CD8-positive, alpha-beta memory T cell (primary cell): ENCODE measurements around the gene MRPL37. TPM values are rescaled to one million over a fixed set of nuclear protein-coding genes. Genes with fewer than 3 reads are reported as not detected.

Source experiments
- CTCF ChIA-PET: fragments of 350-600 bp; sonication (Branson Sonifier 250); formaldehyde crosslinking; loops from one replicate; lab custom pipeline; 2021; ENCODE audit warnings: antibody characterized with exemption; lab: Charles Lee
- POLR2A ChIA-PET: fragments of 350-600 bp; sonication (Branson Sonifier 250); formaldehyde crosslinking; loops from one replicate; lab custom pipeline; 2021; ENCODE audit warnings: antibody characterized with exemption; lab: Charles Lee
- DNase-seq, 5 donors: peaks; one replicate each; pipeline versions ENCODE4 v3.0.0 to v3.0.0-alpha.2; 2020 to 2022; ENCODE audit warnings: mixed read lengths in 1 of 5
- H3K27ac ChIP-seq: one replicate; pipeline ENCODE4 v1.7.0; 2013; ENCODE audit warnings: low read depth, mild to moderate bottlenecking, low read length, moderate library complexity
- H3K27me3 ChIP-seq: 2 replicates; pipeline ENCODE4 v1.7.0; 2013; ENCODE audit warnings: low read length, mild to moderate bottlenecking; ENCODE audit not compliant: insufficient read depth, poor library complexity, severe bottlenecking
- H3K36me3 ChIP-seq: 2 replicates; pipeline ENCODE4 v1.7.0; 2013; ENCODE audit warnings: mild to moderate bottlenecking, low read length, moderate library complexity; ENCODE audit not compliant: insufficient read depth
- H3K4me1 ChIP-seq: 2 replicates; pipeline ENCODE4 v1.7.0; 2013; ENCODE audit warnings: mild to moderate bottlenecking, low read length, moderate library complexity; ENCODE audit not compliant: insufficient read depth
- H3K4me3 ChIP-seq: 2 replicates; pipeline ENCODE4 v1.7.0; 2013; ENCODE audit warnings: mild to moderate bottlenecking, low read length
- H3K9me3 ChIP-seq: 2 replicates; pipeline ENCODE4 v1.7.0; 2013; ENCODE audit warnings: mild to moderate bottlenecking, low read length
- H3K27ac Mint-ChIP-seq, 8 donors: one replicate each; pipeline ENCODE4 v1.8.0; 2020 to 2021; ENCODE audit warnings: mixed read lengths in 8 of 8, mild to moderate bottlenecking in 6 of 8, inconsistent platforms in 3 of 8, moderate library complexity in 3 of 8
- H3K27me3 Mint-ChIP-seq, 2 donors: one replicate each; pipeline ENCODE4 v1.8.0; 2020 to 2021; ENCODE audit warnings: mixed read lengths in 2 of 2, mild to moderate bottlenecking in 1 of 2, moderate library complexity in 1 of 2
- H3K36me3 Mint-ChIP-seq, 3 donors: one replicate each; pipeline ENCODE4 v1.8.0; 2020 to 2021; ENCODE audit warnings: mixed read lengths in 3 of 3, inconsistent platforms in 1 of 3, mild to moderate bottlenecking in 1 of 3
- H3K4me1 Mint-ChIP-seq, 3 donors: one replicate each; pipeline ENCODE4 v1.8.0; 2020 to 2021; ENCODE audit warnings: mixed read lengths in 3 of 3, inconsistent platforms in 1 of 3, mild to moderate bottlenecking in 1 of 3
- H3K4me3 Mint-ChIP-seq, 7 donors: one replicate each; pipeline ENCODE4 v1.8.0; 2020 to 2021; ENCODE audit warnings: mixed read lengths in 7 of 7, mild to moderate bottlenecking in 6 of 7, moderate library complexity in 4 of 7, inconsistent platforms in 2 of 7
- H3K9me3 Mint-ChIP-seq, 5 donors: one replicate each; pipeline ENCODE4 v1.8.0; 2020 to 2022; ENCODE audit warnings: mixed read lengths in 5 of 5, mild to moderate bottlenecking in 3 of 5, moderate library complexity in 2 of 5, inconsistent platforms in 1 of 5
- polyA plus RNA-seq: library from polyadenylated mRNA; unstranded; fragments of 300-500 nt; fragmentation: Illumina TruSeq; gene quantifications from one replicate; pipeline ENCODE4 v1.2.3, GENCODE V29; 2021
- total RNA-seq, 2 experiments: library from RNA; stranded (reverse); gene quantifications; one replicate each; pipeline ENCODE4 v1.2.3, GENCODE V29; 2021

The MRPL37 gene
- total and polyA plus RNA-seq, 3 experiments from 2014 or later = 58.8 to 229 (median 226) TPM

GRCh38 chr1:54212872-54213271, 12.9 kb downstream of the MRPL37 start:
- H3K9me3 Mint-ChIP-seq = no peaks in the 10 kb centered on the region
- no peak overlapping the region for H3K4me3 Mint-ChIP-seq
- H3K9me3 ChIP-seq = no peaks in the 10 kb centered on the region
- H3K4me1 ChIP-seq = no peaks in the 10 kb centered on the region
- no peaks in the 10 kb centered on the region for H3K27me3 ChIP-seq
- no peak for DNase-seq
- peak overlapping the region in 1 of 8 donors; percentile 35 for H3K27ac Mint-ChIP-seq
- H3K36me3 Mint-ChIP-seq = peaks cover 16 to 93% (median 30%) of the 10 kb centered on the region in 3 donors
- H3K36me3 ChIP-seq = peaks cover 80% of the 10 kb centered on the region
- CTCF ChIA-PET = no interaction called here
- H3K27me3 Mint-ChIP-seq = no peaks in the 10 kb centered on the region
- H3K27ac ChIP-seq = peak overlapping the region; percentile 21
- no peak overlapping the region for H3K4me3 ChIP-seq
- POLR2A ChIA-PET = interaction anchor here (0.5 kb wide), 1 partner anchor 277 kb away, joined by 3 read pairs; no protein-coding TSS in a partner anchor
- H3K4me1 Mint-ChIP-seq = peaks cover 2 to 5% (median 3%) of the 10 kb centered on the region in 3 donors

- no peak overlapping the region for H3K4me3 ChIP-seq
- no peaks in the 10 kb centered on the region for H3K9me3 ChIP-seq
- DNase-seq = no peak
- H3K27ac ChIP-seq = no peak overlapping the region
- ChIA-PET CTCF (no interaction called here), POLR2A (no interaction called here)
- Mint-ChIP-seq H3K27ac (no peak overlapping the region), H3K9me3 (no peaks in the 10 kb centered on the region), H3K4me1 (peaks cover 0 to 2% (median 0%) of the 10 kb centered on the region in 3 donors), H3K4me3 (no peak overlapping the region), H3K27me3 (no peaks in the 10 kb centered on the region), H3K36me3 (peaks cover 11 to 99% (median 22%) of the 10 kb centered on the region in 3 donors)
- H3K27me3 ChIP-seq = no peaks in the 10 kb centered on the region
- no peaks in the 10 kb centered on the region for H3K4me1 ChIP-seq
- peaks cover 80% of the 10 kb centered on the region for H3K36me3 ChIP-seq
Measured at GRCh38 chr1:54215523-54215922, 15.6 kb downstream of the MRPL37 start.

- Histone ChIP-seq H3K9me3 (no peaks in the 10 kb centered on the region), H3K27me3 (no peaks in the 10 kb centered on the region), H3K27ac (no peak overlapping the region), H3K4me3 (no peak overlapping the region), H3K4me1 (no peaks in the 10 kb centered on the region), H3K36me3 (peaks cover 50% of the 10 kb centered on the region)
- Mint-ChIP-seq H3K36me3 (peaks cover 5 to 76% (median 12%) of the 10 kb centered on the region in 3 donors), H3K27me3 (no peaks in the 10 kb centered on the region), H3K9me3 (no peaks in the 10 kb centered on the region), H3K27ac (peak overlapping the region in 4 of 8 donors; percentile 17 to 79 (median 53)), H3K4me3 (no peak overlapping the region), H3K4me1 (peaks cover 0 to 6% (median 0%) of the 10 kb centered on the region in 3 donors)
- ChIA-PET CTCF (no interaction called here), POLR2A (no interaction called here)
- DNase-seq = no peak
Measured at GRCh38 chr1:54218883-54219687, 19.1 kb downstream of the MRPL37 start.

DNA sequence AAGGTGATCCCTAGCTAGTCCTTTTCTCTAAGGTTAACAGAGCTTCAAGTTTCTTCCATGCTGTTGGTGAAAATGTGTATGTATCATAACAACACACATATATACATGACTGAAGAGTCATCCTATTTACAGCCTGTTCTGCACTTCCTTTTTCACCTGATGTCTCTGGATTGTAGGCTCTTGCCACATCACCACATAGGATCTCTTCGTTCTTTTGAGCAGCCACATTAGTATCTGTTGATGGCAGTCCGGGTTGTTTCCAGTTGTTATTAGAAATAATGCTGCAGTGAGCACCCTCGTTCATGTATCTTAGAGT, 19.7 kb downstream of the MRPL37 start:
- Mint-ChIP-seq H3K27ac (peak overlapping the region in 3 of 8 donors; percentile 9 to 61 (median 42)), H3K4me3 (no peak overlapping the region), H3K4me1 (peaks cover 0 to 8% (median 0%) of the 10 kb centered on the region in 3 donors), H3K9me3 (no peaks in the 10 kb centered on the region), H3K36me3 (peaks cover 5 to 75% (median 12%) of the 10 kb centered on the region in 3 donors), H3K27me3 (no peaks in the 10 kb centered on the region)
- Histone ChIP-seq H3K9me3 (no peaks in the 10 kb centered on the region), H3K27me3 (no peaks in the 10 kb centered on the region), H3K27ac (no peak overlapping the region), H3K36me3 (peaks cover 47% of the 10 kb centered on the region), H3K4me1 (no peaks in the 10 kb centered on the region), H3K4me3 (no peak overlapping the region)
- no peak for DNase-seq
- POLR2A ChIA-PET = no interaction called here
- CTCF ChIA-PET = no interaction called here

DNA sequence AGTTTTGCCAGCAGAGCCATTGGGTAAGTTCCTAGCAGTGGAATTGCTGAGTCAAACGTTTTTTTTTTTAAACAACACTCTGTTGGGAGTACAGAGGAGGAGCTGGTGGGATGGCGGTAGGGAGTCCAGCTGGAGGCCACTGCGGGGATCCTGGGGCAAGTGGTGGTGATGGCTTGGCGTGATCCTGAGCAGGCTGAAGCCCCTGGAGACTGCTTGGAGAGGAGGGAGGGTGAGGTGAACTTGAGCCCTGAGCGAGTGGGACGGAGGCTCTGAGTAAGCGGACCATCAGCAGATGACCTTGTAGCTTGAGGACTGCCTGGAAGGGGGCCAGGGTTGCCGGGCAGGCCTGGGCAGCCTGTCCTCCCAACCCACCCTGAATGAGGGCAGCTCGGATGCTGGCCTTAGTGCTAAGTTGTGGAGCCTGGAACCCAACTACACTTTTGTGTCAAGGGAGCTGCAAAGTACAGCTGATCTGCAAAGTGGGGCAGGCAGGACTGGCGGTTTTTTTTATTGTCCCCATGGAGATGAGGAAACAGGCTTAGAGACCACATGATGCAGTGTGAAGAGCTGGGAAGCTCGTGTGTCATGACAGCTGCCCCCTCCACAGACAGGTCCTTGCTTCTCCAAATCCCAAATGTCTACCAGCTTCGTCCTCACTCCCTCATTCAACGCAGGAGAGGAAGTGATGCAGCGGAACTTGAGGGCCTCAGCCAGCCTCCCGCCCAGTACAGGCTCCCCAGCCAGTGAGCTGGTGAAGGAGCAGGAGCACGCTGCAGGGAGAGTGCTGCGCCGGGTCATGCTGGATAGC, 20.2 kb downstream of the MRPL37 start:
- peaks cover 0 to 8% (median 0%) of the 10 kb centered on the region in 3 donors for H3K4me1 Mint-ChIP-seq
- H3K36me3 Mint-ChIP-seq = peaks cover 5 to 76% (median 10%) of the 10 kb centered on the region in 3 donors
- H3K9me3 Mint-ChIP-seq = no peaks in the 10 kb centered on the region
- Histone ChIP-seq H3K4me1 (no peaks in the 10 kb centered on the region), H3K9me3 (no peaks in the 10 kb centered on the region), H3K27me3 (no peaks in the 10 kb centered on the region), H3K27ac (no peak overlapping the region), H3K36me3 (peaks cover 42% of the 10 kb centered on the region), H3K4me3 (no peak overlapping the region)
- no peak overlapping the region for H3K4me3 Mint-ChIP-seq
- POLR2A ChIA-PET = no interaction called here
- H3K27me3 Mint-ChIP-seq = no peaks in the 10 kb centered on the region
- no peak for DNase-seq
- CTCF ChIA-PET = interaction anchor here (0.5 kb wide), 1 partner anchor 369 kb away, joined by 3 read pairs; no protein-coding TSS in a partner anchor
- H3K27ac Mint-ChIP-seq = peak overlapping the region in 3 of 8 donors; percentile 22 to 61 (median 40)

- Histone ChIP-seq H3K9me3 (no peaks in the 10 kb centered on the region), H3K4me3 (no peak overlapping the region), H3K4me1 (no peaks in the 10 kb centered on the region), H3K36me3 (peaks cover 31% of the 10 kb centered on the region), H3K27me3 (no peaks in the 10 kb centered on the region), H3K27ac (no peak overlapping the region)
- no peak for DNase-seq
- H3K27ac Mint-ChIP-seq = peak overlapping the region in 5 of 8 donors; percentile 8 to 86 (median 56)
- CTCF ChIA-PET = no interaction called here
- POLR2A ChIA-PET = interaction anchor here (0.9 to 1.2 kb wide), 2 partner anchors 43 to 277 kb away, joined by 3 read pairs; no protein-coding TSS in a partner anchor
- no peak overlapping the region for H3K4me3 Mint-ChIP-seq
- peaks cover 0 to 8% (median 0%) of the 10 kb centered on the region in 3 donors for H3K4me1 Mint-ChIP-seq
- H3K27me3 Mint-ChIP-seq = no peaks in the 10 kb centered on the region
- H3K9me3 Mint-ChIP-seq = no peaks in the 10 kb centered on the region
- H3K36me3 Mint-ChIP-seq = peaks cover 5 to 73% (median 10%) of the 10 kb centered on the region in 3 donors
Measured at GRCh38 chr1:54221113-54221834, 21.3 kb downstream of the MRPL37 start.

DNA sequence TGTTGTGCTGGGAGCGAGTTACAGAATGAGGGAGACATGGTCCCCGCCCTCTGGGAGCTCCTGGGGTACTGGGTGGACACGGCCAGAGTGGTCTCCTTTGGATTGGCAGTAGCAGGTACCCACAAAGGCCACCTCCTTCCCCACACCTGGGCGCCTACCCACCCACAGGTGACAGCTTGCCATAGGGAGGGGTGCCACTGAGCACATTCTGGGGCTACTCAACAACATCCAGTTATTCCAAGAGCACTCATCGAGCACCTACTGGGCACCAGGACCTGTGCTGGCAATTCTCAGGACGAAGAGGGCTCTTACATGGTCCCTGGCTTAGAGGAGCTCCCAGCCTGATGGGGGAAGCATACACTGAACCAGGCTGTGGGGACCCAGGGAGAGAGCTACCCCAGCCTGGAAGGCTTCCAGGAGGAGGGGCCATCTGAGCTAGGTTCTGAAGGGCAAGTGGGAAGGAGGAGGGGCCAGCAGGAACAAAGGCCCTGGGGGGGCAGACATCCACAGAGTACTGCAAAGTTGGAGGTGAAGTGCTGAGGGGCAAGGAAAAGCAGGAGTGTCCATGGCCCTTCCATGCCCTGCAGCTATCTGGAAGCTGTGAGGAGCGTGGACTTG, 22.0 kb downstream of the MRPL37 start:
- Mint-ChIP-seq H3K27me3 (no peaks in the 10 kb centered on the region), H3K4me1 (peaks cover 0 to 8% (median 0%) of the 10 kb centered on the region in 3 donors), H3K27ac (peak overlapping the region in 4 of 8 donors; percentile 14 to 50 (median 48)), H3K4me3 (no peak overlapping the region), H3K36me3 (peaks cover 5 to 69% (median 5%) of the 10 kb centered on the region in 3 donors), H3K9me3 (no peaks in the 10 kb centered on the region)
- Histone ChIP-seq H3K27me3 (no peaks in the 10 kb centered on the region), H3K36me3 (peaks cover 24% of the 10 kb centered on the region), H3K9me3 (no peaks in the 10 kb centered on the region), H3K27ac (no peak overlapping the region), H3K4me1 (no peaks in the 10 kb centered on the region), H3K4me3 (no peak overlapping the region)
- ChIA-PET CTCF (no interaction called here), POLR2A (interaction anchor here (0.9 to 1.2 kb wide), 2 partner anchors 42 to 276 kb away, joined by 3 read pairs; no protein-coding TSS in a partner anchor)
- no peak for DNase-seq
